Measurements from ENCODE around the gene TAP1.
A peak's percentile ranks its signal among the peaks of the same experiment; 100 is the strongest.

TAP1 gene

DNA sequence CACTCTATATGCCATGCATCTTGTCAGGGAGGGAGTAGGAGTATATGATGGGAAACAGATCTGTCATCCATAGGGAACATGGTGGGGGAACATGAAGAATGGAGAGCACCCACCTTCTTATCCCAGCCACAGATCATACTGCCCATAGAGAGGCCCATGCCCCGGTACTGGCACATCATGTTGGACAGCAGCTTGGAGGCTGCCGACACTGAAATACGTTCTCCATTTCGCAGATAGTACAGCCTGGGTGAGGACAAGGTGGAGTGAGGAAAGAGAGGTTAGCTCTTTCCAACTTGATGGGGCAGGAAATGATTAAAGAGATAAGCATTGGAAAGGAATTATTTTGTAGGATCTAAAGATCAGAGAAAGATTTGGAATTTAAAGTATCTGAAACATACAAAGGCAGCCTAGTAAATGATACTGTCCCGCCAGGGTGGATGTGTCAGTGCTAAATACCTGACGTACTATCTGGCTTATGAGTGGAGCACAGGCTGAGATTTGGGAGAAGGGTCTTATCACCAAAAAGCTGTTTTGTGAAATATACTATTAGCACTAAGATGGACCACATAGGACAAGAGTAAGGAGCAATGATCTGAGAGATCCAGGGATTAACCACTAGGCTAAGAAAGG, 11.4 kb downstream of the TAP1 start:
- no peak for DNase-seq (ENCODE audit: low read depth in 4 of 4, low spot score in 1 of 4)

DNA sequence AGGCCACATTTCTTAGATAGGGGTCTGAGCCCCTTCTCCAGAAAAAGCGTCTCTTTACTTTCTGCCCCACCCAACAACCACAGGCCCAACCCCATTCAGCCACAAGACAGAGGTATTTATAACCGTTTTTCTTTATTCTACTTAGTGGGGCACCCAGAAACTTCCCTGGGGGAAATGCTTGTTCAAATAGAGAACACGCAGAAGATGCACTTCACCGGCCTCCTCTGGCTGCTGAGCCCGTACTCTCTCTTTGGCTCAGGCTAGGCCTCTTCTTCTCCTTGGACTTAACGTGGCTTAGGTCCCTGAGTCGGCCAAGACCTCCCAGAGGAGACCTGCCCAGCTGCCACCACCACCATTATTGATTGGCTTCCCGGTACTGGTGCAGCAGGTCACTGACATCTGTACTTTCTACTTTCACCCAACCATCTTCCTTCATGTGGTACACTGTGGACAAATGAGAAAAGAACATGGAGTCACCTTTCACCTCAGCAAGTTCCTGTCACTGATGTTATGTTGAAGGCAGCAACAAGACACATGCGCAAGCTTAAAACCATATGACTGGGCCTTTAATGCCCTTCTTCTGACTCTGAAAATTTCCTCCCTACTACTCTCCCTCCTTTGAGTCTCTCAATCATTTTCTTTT, 12.8 kb downstream of the TAP1 start:
- DNase-seq (ENCODE audit: low read depth in 4 of 4, low spot score in 1 of 4): no peak

DNA sequence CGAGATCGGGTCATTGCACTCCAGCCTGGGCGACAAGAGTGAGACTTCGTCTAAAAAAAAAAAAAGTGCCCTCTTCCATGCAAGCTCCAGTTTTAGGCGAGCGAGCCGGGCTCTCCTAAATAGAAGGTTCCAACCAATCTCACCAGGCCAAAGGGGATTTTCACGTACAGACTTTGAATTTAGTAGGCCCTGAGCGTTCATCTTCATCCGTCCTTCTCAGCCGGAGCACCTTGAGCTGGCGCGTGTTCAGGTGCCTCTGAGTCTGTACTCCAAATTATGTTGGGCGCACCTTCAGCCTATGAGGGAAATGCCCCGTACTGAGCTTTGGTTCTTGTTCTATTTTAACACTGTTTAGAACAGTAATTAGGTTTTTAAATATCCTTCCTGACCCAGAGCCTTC, 14.1 kb downstream of the TAP1 start:
- no peak for DNase-seq (ENCODE audit: low read depth in 4 of 4, low spot score in 1 of 4)

DNA sequence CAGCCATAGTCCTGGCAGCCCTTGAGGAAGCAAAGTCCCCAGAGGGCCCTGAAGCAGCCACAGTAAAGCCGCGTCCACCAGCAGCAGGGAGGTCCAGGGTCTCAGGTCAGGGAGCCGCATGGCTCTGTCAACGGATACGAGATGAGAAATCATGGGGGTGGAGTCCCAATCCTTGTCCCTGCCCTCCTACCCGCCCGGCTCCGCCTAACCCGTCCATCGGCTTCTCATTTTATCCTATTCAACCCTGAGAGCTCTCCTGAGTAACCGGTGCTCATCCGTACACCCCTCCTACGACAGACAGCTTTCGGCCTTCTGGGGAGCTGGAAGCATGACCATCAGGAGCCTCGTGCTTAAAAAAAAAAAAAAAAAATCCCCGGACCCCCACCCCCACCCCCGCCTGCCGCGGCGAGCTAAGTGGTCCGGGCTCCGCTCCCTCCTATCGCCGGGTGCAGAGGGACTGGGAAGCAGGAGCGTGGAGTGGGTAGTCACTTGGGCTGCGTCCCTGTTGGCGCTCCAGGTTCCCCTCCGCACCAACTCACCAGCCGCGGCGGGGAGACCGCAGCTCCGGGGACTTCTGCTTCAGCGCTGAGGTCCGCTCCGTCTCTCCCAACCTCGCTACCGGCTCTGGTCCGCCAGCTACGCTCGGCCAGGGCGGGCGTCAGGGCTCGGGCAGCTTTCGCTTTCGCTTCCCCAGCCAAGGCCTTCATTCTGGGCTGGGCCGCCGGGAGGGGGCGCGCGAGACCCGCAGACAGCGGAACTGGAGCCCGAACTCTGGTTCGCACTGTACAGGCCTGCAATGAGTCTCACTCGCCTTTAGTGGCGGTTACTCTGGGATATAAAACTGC, 15.2 kb downstream of the TAP1 start, which contains the start of gene TAP2:
Gene TAP2 (minus strand): TSS at position 626 of the 845 bp plus-strand sequence. CDS start 506 bp downstream, at position 120.
- DNase-seq (ENCODE audit: low read depth in 4 of 4, low spot score in 1 of 4): peak; percentile 96 to 98 (median 97)

DNA sequence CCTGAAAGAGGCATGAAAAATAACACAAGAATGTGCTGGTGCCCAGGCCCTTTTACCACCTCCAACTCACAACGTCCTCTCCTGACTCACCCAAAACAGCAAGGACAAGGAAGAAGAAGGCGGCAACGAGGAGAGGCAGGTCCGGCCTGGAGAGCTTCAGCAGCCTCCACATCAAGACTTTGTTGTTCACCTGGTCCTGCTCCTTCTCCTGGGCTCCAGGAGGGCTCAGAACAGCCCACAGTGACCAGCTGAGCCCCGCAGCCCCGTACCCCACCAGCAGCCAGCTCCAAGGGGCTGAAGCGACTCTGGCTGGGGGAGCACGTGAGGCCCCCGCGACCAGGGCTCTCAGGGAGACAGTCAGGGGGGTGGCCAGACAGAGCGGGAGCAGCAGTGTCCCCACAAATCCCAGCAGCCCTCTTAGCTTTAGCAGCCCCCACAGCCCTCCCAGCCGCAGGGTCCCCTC, 15.8 kb downstream of the TAP1 start:
- no peak for DNase-seq (ENCODE audit: low read depth in 4 of 4, low spot score in 1 of 4)

DNA sequence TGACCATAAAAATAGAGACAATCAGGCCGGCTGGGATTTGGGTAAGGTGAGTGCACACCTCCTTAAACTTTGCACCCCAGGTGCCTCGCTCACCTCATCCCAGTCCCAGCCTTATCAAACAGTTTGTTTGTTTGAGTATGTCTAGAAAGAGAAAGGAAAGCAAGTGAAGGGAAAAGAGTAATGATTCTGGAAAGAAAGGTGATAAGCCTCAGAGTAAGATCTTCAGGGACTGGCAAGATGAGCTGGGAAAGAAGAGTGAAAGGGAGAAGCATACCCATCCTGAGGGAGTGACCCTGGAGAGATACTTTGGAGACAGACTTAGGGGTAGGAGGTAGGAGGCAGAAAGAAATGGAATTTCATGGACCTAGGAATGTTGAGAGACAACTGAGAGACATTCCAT, 16.6 kb downstream of the TAP1 start:
- DNase-seq (ENCODE audit: low read depth in 4 of 4, low spot score in 1 of 4): no peak

DNA sequence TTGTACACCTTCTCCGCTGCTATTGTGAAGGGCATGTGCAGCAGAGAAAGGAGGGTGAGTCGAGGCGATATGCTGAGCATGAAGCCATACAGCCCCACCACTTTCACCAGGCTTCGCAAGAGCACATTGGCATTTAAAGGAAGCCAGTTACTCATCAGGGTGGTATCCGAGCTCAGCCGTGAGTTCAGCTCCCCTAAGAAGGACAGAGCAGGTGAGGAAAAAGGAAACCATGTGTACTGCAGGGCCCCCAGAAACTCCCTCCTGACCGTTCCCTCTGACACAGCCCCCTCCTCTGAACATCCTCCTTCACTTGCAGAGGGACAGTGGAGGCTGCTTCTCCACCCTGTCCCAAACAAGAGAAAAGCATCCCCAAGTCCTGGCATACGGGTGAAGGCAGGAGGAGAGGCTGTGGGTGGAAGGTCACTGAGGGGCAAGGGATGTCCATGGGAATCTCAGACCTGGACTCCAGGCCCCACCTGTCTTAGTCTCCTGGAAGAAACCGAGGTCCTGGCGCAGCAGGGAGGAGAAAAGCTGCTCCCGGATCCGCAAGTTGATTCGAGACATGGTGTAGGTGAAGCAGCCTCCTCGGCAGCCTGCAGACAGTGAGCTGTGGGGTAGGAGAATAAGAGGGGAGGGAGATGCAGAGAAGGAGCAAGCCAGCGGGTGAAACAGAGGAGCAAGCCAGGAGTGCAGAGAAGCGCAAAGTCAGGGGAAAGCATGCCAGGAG, 18.2 kb downstream of the TAP1 start:
- DNase-seq (ENCODE audit: low read depth in 4 of 4, low spot score in 1 of 4): no peak

DNA sequence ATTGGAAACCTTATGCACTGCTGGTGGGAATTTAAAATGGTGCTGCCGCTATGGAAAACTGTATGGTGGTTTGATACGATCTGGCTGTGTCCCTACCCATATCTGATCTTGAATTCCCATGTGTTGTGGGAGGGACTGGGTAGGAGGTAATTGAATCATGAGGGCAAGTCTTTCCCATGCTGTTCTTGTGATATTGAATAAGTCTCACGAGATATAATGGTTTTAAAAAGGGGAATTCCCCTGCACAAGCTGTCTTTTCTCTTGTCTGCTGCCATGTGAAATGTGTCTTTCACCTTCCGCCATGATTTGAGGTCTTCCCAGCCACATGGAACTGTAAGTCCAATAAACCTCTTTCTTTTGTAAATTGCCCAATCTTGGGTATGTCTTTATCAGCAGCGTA, 19.8 kb downstream of the TAP1 start:
- DNase-seq (ENCODE audit: low read depth in 4 of 4, low spot score in 1 of 4): no peak

DNA sequence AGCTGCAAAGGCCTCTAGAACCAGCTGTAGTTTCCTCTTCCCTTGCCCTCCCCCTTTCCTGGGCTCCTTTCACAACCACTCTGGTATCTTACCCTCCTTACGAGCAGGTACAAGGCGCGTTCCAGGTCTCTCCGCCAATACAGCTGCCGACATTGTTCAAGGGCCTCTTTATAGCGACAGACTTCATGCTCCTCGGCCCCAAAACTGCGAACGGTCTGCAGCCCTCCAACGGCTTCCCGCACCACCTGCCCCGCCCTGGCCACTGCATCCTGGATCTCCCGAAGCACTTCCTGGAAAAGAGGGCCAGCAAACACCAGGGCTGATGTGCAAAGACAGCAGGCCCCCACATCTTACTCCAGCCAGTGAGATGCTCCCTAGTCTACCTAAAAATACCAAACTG, 21.0 kb downstream of the TAP1 start:
- no peak for DNase-seq (ENCODE audit: low read depth in 4 of 4, low spot score in 1 of 4)

DNA sequence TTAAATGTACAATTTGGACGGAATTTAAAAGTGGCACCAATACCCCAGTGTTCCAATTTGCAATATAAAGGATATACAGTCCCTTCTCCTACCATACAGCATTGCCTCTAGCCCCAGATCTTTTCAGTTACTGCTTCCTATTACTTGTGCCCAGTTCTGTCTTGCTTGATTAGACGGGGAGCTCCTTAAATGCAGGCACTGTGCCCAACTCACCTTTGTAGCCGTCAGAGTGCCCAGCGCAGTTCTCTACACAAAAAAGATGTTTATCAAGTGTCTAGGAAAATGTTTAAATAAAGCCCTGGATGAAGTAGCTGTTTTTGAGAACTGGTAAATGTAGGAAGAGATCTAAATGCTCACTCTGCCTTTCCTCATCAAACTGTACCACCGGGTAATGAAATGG, 22.6 kb downstream of the TAP1 start:
- no peak for DNase-seq (ENCODE audit: low read depth in 4 of 4, low spot score in 1 of 4)

DNA sequence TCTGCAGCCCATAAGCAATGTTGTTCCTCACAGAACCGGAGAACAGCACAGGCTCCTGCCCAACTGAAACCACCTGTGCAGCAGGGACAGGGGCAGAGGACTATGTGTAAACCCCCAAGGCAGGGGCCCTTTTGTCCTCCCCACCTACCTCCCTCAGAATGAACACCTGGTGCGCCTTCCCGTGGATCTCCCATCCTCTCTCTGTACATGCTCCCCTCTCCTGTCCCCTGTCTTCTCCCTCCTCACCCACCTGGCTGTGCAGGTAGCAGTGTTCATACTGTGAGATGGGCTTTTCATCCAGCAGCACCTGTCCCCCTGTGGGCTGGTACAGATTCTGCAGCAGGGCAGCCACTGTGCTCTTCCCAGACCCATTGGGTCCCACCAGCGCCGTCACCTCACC, 23.5 kb downstream of the TAP1 start:
- no peak for DNase-seq (ENCODE audit: low read depth in 4 of 4, low spot score in 1 of 4)

DNA sequence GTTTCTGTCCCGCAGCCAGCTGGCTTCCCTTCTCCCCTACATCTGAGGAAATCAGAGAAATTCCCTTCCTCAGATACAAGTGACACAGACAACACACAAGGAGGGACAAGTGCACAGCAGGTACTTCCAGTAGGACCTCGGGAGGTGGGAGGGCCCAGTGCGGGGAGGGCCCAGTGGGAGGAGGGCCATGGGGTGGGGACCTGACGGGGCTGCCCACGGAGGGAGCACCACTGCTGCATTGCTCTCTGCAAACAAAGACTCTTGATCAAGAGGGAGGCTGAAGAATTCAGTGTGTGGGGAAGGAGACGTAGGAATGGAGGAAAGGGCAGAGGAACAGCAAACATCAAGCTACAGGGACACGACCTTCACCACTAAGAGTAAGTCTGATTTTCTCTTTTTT, 24.0 kb downstream of the TAP1 start:
- DNase-seq (ENCODE audit: low read depth in 4 of 4, low spot score in 1 of 4): no peak

DNA sequence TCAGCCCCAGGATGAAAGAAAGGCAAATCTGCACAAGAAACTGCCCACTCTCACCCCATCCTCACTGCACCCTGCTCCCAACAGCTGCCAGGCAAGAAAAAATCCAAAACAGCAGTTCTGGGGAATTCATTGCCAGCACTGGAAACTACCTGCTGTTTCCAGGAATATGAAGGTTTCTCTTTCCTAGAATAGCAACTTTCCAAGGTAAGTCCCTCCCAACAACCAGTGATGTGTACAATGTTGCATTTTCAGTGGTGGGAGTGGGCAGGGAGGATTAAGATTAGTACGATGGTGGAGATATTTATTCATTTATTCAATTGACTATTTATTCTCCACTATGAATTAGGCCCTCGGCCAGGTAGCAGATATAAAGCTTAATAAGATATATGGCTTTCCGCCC, 26.5 kb downstream of the TAP1 start:
- DNase-seq (ENCODE audit: low read depth in 4 of 4, low spot score in 1 of 4): no peak

DNA sequence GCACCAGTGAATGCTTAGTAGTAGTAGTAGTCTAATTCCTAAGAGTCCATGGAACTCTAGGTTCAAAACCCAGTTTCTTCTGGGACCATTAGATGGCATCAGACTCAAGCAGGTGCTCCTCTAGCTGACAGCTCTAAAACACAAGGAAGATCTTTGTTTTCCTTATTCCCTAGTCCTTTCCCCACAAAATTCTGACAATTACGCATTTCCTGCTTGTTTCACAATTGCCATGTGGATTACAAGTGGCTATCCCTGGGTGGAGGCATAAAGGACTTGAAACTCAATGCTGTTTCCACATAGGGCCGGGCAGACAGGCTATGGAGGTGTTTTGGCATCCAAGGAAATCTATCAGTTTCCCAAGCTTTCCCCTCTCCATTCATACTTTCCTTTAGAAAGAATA, 27.5 kb downstream of the TAP1 start:
- no peak for DNase-seq (ENCODE audit: low read depth in 4 of 4, low spot score in 1 of 4)

DNA sequence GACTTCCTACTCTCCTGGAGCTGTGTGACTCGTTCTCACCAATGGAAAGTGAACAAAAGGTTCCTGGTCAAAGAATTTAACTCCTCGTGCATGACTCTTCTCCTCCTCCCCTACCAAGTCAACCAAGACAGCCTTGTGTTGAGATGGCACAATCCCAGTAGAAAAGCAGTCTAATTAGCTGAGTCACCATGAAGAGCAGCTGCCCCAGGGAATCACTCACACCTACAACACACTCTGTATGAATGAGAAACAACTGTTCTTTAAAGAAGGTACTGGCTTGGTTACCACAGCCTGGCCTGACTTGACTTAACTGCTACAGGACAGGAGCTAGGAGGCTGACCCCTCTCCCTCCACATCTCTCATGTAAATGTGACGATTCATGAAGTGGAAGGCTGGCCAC, 33.8 kb downstream of the TAP1 start:
- no peak for DNase-seq (ENCODE audit: low read depth in 4 of 4, low spot score in 1 of 4)

DNA sequence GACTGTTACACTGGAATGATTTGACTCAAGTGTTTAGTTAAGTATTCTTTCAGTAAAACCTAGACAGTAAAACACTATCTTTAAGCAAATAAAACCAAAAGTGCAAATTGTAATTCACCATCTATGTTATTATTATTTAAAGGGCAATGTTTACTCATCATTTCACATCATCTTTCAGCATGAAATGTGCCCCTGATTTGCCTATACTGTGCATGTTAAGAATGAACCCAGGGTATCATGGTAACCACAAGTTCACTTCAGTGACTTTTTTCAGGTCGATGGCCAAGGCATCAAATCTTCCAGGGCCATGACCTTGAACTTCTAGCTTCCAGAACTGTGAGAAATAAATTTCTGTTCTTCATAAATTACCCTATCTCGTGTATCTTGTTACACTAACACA, 34.6 kb downstream of the TAP1 start:
- no peak for DNase-seq (ENCODE audit: low read depth in 4 of 4, low spot score in 1 of 4)

DNA sequence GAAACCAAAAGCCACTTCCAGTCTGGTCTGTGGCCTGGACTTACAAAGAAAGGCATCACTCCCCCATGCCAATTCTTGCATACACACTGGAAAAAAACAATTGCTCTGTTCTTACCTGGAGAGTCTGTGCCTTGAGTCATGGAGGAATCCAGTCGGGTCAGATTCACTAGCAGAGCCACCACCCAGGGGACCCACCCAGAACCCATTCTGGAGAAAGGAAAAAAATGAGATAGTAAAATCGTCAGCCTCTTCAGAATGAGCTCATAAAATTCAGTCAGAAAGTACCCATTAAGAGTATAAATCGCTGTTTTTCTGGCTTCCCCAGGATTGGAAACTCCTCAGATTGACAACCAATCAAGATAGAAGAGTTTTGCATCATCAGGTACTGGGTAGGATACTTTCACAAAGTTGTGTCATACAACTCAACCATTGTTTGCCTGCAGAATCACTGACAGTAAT, 36.7 kb downstream of the TAP1 start, which contains the start of gene HLA-DOB:
Gene HLA-DOB (minus strand): TSS at position 257 of the 459 bp plus-strand sequence. CDS start 51 bp downstream, at position 206.
- no peak for DNase-seq (ENCODE audit: low read depth in 4 of 4, low spot score in 1 of 4)

DNA sequence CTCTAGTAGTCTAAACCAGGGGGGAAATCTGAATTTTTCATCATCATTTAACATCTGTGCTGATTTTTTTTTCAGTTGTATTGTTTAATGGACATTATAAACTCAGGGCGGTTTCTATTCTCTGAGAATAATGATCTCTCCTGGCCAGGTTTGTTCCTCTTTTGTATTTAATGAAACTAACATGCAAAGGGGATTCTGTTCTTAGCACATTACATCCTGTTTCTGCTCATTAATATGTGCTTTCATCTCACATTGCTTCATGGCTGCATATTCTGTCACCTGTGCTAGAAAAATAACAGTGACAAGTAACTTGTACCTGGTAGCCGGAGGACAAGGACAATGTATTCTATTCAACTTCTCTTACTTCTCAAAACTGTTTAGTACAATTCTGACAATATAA, 37.5 kb downstream of the TAP1 start:
- DNase-seq (ENCODE audit: low read depth in 4 of 4, low spot score in 1 of 4): no peak

DNA sequence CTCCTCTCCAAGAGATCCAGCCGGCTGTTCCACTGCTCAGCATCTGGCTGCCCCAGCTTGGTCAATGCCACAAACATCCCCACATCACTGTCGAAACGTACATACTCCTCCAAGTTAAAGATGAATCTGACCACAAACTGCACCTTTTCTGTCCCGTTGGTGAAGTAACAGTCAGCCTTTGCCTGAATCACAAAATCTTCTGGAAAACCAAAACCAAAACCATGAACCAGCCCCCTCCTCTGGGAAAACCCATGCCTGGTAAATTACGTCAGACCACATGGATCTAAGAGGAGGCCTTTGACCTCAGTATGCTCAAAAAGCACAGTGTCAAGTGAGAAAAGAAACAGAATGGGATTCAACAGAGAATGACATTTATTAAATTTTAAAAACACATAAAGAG, 38.4 kb downstream of the TAP1 start:
- no peak for DNase-seq (ENCODE audit: low read depth in 4 of 4, low spot score in 1 of 4)

DNA sequence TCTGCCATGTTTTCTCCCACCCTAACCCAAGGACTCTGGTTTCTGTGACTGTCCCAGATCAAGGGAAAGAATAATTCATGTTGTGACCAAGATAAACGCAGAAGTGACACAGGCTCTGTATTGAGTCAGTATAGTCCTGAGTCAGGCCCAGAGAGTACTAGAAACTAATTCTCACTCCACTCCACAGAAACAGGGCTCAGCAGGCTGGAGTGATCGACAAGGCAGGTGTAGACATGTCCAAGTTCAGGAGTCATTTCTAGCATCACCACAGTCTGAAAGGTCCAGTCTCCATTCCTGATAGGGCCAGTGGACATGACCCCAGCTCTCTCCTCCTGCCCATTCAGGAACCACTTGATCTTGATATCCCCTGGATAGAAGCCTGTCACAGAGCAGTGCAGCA, 39.4 kb downstream of the TAP1 start:
- no peak for DNase-seq (ENCODE audit: low read depth in 4 of 4, low spot score in 1 of 4)

DNA sequence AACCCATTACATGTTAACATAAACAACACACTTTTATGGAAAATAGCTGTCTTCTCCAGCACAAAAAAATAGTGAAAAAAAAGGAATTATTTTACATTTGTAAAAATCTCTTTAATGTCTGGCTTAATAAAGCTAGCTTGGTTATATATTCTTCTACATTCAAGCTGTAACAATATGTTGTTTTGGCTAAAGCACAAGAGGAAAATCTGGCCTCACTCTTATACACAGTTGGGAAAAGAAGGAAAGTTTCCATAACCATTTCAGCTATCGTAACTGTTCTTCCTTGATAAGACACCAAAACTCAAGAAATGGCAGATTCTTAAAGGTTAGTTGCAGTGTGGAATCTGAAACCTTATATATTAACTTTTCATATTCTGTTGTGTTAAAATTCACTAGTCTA, 44.3 kb downstream of the TAP1 start:
- no peak for DNase-seq (ENCODE audit: low read depth in 4 of 4, low spot score in 1 of 4)

Data from stimulated activated CD4-positive, alpha-beta T cell treated with anti-CD3 and anti-CD28 coated beads, Interleukin-1b, Interleukin-23, amount 100 ng/mL, for 24 hours (primary cell).